Stimulated activated CD4-positive, alpha-beta T cell treated with anti-CD3 and anti-CD28 coated beads, TNF-alpha, amount 100 ng/mL, for 24 hours (primary cell): Measurements from ENCODE around the gene COPZ2.
"Not testable (repeated sequence)": the region's sequence is repeated elsewhere in the genome, so short reads cannot be mapped to it uniquely, and the experiment has no call there.

Source experiments
- DNase-seq, 3 experiments: peaks; one replicate each; pipeline ENCODE4 v3.0.0-alpha.2; 2020; ENCODE audit warnings: low read depth in 3 of 3

The COPZ2 gene

DNA sequence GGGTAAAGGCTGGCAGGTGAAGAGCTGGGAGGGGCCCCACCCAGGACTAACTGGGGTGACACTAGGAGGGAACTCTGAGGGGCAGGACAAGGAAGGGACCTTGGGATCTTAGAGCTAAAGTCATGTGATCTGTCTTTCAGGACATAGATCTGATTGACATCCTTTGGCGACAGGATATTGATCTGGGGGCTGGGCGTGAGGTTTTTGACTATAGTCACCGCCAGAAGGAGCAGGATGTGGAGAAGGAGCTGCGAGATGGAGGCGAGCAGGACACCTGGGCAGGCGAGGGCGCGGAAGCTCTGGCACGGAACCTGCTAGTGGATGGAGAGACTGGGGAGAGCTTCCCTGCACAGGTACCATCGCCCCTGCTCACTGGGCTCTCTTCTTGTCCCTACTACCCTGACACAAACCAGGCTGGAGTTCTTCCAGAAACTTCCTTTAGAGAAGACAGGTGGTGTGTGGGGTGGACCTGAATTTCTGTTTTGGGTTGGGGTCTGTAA, 18.7 kb upstream of the COPZ2 start:
- DNase-seq = no peak

DNA sequence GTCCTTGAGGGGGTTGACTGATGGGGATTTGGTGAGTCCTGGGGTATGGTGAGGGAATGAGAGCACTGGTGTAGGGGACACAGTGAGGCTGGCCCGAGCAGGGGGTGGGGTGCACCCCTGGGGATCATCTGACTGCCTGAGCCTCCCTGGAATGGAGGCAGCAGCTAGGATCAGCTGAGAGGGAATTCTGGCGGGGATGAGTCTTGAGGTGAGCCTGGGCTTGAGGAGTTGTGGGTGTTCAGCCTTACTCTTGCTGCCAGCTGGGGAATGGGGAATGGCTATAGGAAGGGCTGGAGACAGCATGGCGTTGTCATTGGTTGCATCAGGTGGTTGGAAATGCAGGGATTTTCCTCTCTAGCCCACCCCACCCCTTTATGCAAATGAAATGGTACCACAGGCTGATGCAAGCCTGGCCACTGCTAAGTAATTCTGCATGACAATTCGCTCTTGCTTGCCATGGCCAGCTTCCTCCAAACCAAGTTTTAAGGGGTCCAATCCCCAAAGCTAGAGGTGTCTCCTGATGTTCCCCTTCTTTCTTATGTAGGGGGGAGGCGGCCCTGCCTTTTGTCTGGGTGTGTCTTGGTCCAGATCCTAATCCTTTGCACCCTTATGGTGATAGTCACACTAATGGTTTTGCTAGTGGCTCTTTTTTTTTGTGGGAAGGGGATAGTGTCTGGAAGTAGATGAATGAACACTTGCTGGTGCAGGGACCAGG, 18.1 kb upstream of the COPZ2 start:
- peak in 2 of 3 experiments; percentile 34 to 40 for DNase-seq

DNA sequence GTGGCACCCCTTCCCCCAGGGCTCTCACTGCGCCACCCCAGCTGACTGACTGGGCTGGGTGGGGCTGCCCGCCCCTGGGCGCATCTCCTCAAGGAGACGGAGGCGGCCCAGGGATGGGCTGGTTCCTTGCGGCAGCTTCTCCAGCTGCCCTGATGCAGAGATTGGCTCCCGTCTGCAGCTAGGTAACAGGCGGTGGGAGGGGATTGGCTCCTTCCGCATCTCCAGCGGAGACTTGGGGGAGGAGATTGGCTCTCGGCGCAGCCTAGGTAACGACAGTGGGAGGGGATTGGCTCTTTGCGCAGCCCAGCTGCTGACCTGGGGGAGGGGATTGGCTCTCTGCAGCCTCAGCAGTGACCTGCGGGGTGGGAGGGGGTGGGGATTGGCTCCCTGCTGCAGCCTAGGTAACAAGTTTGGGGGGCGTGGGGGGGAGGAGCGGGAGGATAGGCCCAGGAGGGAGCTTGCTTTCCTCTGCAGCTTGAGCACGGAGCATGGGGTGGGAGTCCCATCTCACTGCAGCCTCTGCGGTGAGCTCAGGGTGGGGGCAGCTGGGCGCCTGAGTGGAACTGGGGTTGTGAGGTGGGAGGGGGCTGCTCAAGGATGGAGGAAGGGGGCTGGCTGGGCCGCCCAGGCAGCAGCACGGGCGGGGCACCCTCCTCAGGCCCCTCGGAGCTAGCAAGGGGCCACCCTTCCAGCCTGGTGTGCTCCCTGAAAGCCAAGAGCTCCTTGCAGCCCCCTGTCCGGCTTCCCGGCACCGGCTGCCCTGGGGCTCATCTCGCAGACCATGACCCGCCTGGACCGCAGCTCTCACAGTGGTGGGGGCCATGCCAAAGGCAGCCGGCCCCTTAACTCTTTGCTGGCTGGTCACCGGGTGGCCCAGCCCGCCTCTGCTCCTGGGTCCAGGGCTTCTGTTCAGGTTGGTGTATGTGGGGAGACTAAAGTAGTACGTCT, 16.9 kb upstream of the COPZ2 start:
- DNase-seq = no peak

DNA sequence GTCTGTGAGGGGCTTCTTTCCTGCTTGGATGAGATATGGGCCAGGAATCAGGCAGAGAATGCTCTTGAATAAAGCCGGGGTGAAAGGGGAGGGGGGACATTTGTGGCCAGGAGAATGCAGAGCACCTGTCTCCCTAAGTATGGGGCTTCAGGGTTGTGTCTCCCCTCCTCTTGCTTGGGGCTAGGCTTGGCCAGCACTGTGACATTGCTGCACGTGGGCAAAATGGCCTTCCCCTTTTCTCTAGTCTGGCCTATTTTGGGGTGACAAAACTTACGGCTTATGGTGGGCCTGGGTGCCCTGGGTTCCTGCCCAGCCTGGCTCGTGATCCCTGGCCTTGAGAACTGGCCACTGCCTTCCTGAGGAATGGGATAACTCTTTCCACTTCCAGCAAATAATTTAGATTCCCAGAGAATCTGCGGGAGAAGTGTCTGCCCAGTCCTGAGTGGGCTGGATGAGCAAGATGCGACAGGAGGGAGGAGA, 16.2 kb upstream of the COPZ2 start:
- DNase-seq = no peak

DNA sequence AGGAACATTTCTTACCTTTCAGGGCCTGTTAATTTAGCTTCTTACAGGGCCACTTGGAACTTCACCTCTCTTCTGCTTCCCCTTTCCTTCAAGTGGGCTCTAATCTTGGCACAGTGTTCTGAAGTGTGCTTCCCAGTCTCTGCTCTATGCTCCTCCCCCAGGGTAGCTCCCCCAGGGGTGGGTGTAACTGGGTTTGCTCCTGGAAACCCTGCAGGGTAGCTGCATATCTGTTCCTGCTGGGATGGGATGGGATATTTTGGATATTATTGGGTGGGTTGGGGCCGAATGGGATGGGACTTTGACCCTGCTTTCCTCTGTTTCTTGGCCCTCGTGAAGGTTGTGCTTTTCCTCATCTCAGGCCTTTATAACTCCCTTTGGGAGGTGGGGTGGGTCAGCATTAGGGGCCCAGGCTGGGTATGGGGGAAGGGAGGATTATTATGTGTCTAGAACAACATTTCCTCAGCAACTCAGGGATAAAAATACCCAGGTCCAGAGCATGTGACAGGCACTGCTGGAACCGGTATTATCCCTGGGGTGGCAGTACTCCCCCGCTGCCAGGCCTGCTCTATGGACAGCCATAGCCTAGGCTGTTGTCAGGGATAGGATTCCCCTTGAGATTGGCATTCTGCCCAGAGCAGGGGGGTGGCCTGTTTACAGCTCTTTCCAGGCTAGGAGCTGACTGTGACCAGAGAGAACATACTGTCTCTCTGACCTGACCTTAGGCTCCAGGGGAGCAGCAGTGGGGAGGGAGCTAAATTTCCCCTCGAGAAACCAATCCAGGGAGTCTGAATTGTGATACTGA, 15.6 kb upstream of the COPZ2 start:
- no peak for DNase-seq

DNA sequence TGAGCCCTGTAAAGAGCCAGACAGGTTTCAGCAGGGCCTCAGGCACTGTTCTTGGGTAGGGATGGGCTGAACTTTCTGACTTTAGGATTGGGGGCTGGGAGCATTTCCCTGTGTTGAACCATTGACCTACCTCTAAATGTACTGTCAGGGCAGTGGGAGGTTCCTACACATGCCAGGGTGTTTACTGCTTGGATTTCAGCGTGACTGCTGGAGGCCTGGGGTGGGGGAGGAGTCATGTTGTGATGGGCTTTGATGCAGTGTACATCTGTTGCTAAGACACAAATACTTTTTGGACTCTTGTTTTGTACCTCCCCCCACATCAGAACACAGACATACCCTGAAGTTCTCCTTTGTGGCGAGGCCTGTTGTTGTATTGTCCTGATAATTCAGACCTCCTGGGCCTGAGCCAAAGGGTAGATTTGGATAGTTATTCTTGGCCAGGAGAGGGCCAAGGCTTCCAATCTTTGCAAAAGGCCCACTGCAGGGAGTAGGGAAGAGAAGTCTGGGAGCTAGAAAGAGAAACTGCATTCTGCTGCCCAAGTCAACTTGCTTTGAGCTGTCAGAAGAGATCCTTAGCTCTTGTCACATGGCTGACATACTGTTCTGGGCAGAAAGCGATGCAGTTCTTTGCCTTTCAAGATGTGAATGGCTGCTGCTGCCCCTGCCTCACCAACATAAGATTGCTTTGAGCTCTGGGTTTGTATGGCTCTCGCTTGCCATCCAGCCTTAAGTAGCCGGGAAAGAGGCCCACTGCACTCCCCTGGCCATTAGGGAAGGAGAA, 14.3 kb upstream of the COPZ2 start:
- DNase-seq = no peak

DNA sequence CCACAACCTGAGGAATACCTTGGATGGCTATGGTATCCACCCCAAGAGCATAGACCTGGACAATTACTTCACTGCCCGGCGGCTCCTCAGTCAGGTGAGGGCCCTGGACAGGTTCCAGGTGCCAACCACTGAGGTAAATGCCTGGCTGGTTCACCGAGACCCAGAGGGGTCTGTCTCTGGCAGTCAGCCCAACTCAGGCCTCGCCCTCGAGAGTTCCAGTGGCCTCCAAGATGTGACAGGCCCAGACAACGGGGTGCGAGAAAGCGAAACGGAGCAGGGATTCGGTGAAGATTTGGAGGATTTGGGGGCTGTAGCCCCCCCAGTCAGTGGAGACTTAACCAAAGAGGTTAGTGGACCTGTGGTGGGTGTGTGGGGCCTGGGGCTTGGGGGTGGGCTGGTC, 13.7 kb upstream of the COPZ2 start:
- DNase-seq = no peak

DNA sequence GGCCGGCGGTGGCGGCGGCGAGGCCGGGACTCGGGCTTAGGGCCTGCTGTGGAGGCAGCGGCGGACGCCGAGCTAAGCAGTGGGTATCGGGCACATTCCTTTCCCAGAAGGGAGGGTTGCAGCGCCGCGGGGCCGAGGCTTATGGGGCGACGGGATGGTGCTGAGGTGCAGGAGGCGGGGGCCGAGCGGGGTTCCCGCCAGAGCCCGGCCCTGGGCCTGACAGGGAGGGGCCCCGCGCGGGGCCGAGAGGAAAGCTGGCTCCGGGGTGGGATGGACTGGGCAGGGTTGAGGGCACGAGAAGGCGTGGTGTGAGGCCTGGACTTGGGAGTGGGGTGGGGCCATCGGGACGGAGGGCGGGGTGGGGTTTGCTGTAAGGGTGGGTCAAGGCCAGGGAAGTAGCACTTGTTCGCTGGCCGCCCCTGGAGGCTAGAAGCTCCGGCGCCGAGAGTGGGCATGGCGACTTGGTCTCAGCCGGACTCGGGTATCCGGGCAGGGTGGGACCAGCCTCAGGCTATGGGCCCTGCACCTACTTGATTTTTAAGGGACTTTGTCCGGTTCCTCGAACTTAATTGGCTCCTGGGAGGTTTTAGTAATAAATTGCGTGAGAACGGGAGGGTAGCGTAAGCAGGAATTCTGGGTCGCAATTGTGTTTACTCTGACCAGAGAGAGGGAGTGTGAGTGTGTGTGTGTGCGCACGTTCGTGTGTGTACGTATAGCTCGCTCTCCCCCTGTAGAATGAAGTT, 11.0 kb upstream of the COPZ2 start:
- DNase-seq = peak in 1 of 3 experiments; percentile 67

DNA sequence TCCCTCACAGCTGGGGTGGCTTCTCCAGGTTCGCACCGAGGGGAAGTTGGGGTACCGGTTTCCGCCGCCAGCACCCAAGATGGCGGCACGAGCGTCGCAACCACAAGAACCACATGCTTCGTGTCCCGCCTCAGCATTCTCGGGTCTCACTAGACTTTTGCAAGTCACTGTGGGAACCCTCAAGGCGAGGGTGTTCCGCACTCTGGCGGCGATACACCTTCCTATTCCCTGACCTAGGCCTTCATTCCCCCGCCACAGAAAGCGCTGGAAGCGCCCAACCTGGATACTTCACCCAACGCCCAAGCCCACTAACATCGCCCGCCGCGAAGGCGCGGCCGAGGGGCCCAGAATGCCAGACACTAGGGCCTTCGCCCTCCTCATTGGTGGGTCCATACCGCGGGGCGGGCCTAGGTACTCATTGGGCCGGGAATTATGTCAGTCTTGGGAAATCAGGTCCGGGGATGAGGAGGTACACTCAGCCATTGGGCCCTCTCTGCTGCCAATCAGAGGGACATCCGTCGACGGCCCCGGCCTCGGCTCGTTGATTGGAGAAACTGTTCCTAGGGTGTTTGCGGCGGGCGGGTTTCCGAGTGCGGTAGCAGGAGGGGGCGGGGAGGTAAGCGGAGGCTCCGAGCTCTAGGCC, 10.3 kb upstream of the COPZ2 start, which contains the start of gene NFE2L1:
Gene NFE2L1, plus strand, starts transcription at position 619 of the 643 bp plus-strand sequence. CDS start 2,760 bp downstream, outside the sequence.
- DNase-seq = peak; percentile 94 to 98 (median 97)

DNA sequence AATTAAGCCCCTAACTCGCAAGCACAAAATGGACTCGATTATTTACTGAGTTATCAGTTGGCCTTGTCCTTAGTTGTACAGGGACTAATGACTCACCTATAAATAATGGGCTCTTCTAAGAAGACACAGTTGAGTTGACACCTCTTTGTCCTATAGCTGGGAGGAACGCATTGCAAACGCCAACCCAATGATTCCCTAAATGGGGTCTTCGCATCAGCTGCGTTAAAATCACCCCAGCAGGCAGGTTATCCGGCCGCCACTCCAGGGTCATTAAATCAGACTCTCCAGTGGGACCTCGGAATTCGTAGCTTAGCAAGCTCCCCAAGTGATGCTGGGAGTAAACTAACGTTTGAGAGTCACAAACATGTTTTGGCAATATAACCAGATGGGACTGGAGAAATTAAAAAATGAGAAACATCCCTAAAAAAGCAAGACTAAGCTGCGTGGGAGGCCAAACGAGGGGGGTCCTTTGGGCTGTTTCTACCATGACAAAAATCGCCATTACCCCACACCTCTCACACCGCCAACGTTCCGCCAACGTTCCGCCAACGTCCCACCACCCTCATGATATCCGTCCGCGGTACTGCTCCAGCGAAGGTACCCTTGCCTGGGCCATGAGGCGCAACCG, 9.6 kb upstream of the COPZ2 start:
- no peak for DNase-seq

DNA sequence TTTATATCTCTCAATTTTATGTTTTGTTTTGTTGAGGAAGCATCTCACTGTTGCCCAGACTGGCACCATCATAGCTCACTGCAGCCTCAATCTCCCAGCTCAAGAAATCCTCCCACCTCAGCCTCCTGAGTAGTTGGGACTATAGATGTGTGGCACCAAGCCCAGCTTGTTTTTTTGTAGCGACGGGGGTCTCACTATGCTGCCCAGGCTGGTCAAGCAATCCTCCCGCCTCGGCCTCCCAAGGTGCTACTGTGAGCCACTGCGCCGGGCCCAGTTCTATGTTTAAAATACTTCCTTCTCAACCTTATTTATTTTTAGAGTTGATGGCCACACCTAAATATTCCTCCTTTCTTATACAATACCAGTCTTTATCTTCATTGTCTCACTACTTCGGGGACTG, 8.7 kb upstream of the COPZ2 start:
- DNase-seq = no peak

DNA sequence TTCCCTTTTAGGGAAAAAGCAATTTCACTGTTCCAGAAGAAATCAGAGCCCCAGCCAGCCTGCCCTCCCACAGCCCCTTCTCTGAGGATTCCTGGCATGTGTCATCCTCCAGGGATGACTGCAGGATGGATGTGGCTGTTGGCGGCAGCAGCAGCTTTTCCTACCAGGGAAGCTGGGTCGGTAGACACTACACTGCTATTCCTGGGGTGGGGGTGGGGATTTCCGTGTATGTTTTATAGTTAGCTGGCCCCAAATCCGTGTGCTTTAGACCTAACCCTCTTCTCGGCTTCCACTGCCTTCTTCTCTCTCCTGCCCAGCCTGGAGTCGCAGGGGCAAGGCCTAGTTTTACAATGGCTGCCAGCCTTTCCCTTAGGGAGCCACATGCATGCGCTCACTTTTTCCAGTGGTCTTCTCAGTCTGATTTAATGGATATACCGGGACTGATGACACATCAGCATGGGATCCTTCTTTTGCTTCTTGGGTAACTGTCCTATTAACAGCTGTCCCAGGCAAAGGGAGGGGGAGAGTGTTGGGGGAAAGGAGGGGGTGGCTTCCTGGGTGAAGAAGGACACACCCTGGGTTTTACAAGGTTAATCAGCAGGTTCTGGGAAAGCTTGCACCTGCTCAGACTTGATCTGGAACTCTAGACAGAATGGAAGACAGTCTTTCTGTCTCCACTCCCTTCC, 7.9 kb upstream of the COPZ2 start:
- DNase-seq = no peak

DNA sequence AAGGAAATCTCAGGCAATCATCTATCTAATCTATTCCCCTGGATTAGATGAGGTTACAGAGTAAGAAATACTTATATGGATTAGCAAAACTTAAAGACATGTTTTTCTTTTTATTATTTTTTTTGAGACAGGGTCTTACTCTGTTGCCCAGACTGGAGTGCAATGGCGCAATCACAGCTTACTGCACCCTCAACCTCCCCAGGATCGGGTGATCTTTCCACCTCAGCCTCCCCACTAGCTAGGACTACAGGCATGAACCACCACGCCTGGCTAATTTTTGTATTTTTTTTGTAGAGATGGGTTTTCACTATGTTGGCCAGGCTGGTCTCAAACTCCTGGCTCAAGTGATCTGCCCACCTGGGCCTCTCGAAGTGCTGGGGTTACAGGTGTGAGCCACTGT, 7.3 kb upstream of the COPZ2 start:
- DNase-seq = no peak

DNA sequence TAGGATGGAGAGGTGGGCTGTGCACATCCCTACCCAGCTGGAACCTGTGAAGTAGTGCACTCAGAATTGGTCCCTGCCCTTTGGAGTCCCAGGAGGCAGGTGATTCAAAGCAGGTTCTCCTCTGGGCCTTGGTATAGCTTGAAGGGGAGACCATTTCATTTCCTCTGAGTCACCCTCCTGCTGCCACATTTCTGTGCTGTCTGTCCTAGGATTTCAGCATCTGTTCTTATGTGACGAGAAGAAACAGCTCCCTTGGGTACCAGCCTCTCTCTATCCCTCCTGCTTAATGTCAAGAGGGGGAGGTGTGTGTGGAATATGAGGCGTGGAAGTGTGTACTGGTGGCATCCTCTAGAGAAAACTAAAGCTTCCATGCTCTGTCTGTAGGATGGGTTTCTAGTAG, 5.6 kb upstream of the COPZ2 start:
- DNase-seq = no peak

DNA sequence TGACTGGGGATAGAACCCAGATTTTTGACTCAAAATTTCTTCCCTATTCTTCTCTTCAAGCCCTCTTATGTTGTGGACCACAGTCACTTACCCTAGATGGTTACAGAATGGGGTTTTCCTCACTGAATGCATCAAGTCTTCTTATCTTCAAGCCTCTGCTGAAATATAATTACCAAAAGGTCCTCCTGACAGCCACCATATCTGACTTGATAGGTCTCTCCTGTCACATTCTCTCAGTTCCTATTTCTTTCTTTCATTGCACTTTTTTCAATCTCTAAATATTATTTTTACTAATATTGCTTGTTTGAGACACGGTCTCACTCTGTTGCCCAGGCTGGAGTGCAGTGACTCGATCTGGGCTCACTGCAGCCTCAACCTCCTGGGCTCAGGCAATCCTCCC, 1.1 kb upstream of the COPZ2 start:
- no peak for DNase-seq

DNA sequence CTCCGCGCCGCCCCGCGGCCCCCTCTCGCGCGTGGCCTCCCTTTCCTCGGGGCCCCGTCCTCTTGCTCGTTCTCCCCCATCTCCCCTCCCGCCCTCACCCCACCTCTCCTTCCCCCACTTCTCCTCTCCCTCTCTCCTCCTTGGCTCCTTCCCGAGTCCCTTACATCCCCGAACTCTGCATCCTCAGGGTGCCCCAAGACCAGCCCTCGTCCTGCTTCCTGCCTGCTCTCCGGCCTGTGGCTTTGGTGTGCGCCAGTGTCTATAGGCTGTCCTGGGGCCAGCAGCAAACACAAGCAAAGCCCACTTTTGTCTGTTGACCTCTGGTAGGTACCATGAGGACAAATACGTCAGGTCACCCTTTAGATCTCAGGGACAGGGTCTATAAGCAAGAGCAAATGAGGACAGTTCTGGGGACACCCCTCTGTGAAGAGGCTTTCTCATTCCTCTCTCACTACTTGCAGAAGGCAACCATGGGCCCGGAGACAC, 284 bp upstream of the COPZ2 start:
- no peak for DNase-seq

DNA sequence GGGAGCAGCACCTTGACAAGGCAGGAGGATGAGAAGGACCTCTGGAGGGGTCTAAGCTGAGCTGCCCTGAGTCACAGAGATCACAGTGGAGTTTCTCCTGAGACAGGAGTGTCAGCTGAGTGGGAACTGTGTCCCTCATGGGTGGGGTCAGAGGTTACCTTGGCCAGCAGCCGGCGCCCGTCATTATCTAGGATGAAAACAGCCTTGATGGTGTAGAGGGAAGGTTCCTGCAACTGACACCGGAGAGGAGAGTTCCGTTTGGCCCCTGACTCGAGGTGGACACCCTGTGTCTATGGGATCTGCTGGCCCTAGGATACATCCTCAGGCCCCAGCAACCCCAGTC, 933 bp downstream of the COPZ2 start:
- no peak for DNase-seq

DNA sequence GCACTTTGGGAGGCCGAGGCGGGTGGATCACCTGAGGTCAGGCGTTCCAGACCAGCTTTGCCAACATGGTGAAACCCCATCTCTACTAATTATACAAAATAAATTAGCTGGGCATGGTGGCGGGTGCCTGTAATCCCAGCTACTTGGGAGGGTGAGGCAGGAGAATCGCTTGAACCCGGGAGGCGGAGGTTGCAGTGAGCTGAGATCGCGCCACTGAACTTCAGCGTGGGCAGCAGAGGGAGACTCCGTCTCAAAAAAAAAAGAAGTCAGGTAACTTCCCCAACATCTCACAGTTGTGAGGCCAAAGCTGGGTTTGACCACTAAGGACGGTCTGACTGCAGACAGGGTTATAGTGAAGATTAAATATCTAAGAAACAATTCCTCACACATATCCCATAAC, 2.9 kb downstream of the COPZ2 start:
- DNase-seq = not testable (repeated sequence)

DNA sequence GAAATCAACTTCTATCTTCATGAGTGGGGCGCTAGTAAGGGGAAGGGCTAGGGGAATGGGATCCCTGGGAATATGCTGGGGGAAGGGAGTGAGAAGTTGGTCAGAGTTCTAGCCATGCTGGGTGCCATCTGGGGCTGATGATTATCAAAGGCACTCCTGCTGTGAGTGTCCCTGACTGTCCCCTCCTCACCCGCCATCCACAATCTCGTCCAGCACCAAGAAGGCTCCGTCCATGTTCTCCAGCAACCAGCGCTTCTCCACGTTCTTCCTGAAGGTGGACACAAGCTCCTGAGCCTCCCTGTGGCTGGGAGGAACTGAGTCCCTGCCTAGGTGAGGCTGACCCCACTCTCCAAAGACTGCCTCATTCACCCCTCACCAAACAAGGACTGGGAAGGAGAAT, 5.6 kb downstream of the COPZ2 start:
- DNase-seq = no peak
